HG03175 (cell line): ENCODE results near the gene MYO5B.
A peak's percentile ranks its signal among the peaks of the same experiment; 100 is the strongest.
"Not testable (repeated sequence)": the region's sequence is repeated elsewhere in the genome, so short reads cannot be mapped to it uniquely, and the experiment has no call there.

Experiments
- ATAC-seq: cut with Tn5 transposase; IDR thresholded peaks from one replicate; pipeline ENCODE4 v1.9.1; 2021; ENCODE audit warnings: mild to moderate bottlenecking, moderate library complexity; ENCODE audit not compliant: unreplicated experiment

Gene MYO5B

DNA sequence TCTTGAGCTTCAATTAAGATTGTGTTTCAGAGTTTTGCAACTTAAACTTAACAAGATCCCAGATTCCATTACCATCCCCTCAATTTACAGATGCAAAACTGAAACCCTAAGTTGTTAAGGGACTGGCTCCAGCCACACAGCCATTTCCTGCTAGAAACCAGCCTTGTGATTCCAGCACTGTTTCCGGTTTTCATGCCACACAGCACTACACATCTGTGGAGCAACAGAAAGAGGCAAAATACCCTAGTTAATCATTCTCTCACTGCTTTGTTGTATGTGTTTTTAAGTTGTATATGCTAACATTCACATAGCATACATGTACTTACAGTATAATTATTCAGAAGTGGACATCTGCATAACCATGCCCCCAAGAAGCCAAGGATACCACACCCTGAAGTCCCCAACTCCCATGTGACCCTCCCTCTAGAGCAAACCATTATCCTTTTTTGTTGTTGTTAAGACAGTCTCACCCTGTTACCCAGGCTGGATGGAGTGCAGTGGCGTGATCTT, 87.4 kb downstream of the MYO5B start:
- no peak for ATAC-seq

DNA sequence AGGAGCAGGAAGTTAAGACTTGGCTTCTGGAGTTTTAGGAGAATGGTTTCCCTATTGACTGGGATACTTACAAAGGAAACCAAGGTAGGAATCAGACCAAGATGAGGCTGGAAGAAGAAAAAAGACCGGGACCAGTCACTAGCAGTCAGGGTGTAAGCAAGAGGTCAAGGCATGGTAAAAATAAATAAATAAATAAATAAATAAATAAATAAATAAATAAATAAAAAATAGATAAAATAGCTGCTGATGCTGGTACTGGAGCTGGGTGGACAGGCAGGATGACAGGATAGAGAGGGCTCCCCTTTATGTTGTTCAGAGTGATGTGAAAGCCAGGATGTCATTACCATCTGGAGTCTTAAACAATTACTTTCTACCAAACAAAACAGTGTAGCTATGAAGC, 89.9 kb downstream of the MYO5B start:
- ATAC-seq, result no peak

GRCh38 chr18:50104421-50104820, 90.5 kb downstream of the MYO5B start:
- no peak for ATAC-seq

GRCh38 chr18:50099725-50100407, 95.1 kb downstream of the MYO5B start:
- ATAC-seq, result peak; percentile 86

DNA sequence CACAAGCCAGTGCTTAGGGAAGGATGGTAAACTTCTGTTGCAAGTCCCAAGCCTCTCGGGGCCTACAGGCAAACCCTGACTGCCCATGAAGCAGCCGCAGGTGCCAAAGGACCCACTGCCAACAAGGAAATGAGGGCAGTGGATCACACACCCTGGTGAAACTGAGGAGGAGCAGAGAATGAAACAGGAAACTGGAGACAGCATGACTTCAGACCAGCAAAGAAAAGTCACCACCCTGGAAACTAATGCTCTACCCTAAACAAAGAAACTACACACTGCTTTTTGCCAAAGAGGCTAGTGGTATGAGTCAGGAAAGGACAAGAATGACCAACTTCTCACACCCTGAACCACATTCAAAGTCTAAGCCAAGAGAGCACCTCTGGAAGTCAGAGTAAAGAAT, 97.2 kb downstream of the MYO5B start:
- no peak for ATAC-seq

GRCh38 chr18:50096766-50097435, 98.0 kb downstream of the MYO5B start:
- no peak for ATAC-seq

DNA sequence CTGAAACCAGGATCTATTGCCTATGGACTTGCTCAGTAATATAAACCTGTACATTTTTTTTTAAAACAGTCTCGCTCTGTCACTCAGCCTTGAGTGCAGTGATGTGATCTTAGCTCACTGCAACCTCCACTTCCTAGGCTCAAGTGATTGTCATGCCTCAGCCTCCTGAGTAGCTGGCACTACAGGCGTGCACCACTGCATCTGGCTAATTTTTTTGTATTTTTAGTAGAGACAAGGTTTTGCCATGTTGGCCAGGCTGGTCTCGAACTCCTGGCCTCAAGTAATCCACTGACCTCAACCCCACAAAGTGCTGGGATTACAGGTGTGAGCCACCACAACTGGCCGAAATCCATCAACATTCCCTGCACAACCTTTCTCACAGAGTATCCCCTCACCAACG, 100.2 kb downstream of the MYO5B start:
- not testable (repeated sequence) for ATAC-seq

DNA sequence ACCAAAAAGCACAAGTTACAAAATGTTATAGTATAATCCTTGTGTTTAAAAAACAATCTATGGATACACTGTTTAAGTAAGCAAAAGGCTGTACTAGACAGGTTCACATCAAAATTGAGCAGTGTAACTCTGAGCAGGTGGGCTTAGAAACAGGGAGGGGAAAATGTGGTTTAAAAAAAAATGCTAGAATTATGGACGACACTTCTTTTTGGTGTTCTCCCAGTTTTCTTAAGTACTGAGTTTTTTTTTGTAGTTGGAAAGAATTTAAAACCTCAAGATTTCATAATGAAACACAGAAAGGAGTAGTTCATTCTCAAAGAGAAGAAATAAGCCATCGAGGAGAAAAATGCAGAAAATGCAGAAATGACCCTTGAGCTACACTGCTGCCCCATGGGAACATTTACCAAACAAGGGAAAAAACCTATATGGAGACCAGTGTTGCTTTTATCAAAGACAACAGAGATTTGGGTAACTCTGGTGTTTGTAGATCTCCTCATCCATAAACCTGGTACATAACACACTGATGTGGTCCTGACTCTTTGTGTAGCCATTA, 100.7 kb downstream of the MYO5B start:
- ATAC-seq, result no peak

DNA sequence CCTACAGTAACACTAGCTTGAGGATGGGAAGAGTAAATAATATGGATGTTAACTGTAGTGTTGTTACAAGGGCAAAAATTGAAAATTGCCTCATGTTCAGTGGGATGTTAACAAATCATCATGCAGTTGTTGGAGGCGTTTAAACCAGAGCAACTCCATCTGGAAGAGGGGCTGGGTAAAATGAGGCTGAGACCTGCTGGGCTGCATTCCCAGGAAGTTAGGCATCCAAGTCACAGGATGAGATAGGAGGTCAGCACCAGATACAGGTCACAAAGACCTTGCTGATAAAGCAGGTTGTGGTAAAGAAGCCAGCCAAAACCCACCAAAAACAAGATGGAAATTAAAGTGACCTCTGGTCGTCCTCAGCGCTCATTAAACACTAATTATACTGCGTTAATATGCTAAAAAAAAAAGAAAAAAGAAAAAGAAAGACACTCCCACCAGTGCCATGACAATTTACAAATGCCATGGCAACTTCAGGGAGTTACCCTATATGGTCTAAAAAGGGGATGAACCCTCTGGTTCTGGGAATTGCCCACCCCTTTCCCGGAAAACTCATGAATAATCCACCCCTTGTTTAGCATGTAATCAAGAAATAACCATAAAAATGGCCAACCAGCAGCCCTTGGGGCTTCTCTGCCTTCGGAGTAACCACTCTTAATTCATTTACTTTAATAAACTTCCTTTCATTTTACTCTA, 101.4 kb downstream of the MYO5B start:
- no peak for ATAC-seq

DNA sequence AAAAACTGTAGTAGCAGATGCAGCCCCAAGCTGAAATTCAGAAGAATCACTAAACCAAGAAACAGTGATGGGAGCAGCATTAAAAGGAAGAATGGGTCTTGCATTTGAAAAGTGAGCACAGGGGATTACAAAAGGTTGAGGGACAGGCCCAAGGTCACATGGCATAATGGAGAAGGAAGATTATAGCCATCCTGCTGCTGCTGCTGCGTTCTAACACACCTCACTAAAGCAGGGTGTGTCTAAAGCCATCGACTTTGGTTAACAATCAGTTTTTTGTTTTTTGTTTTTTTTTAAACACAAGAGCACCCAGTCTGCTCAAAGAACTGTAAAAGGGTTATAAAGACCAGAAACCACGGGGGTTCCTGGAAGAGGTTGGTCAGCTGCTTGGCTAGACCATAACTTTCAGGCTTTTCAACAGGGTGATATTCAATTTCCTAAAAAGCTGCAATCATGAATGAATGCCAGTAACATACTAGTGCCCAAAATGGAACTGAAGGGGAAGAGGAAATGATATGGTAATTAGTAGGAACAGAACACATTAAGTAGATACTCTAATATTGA, 102.6 kb downstream of the MYO5B start:
- ATAC-seq, result no peak

GRCh38 chr18:50091509-50092244, 103.3 kb downstream of the MYO5B start:
- ATAC-seq, result no peak

DNA sequence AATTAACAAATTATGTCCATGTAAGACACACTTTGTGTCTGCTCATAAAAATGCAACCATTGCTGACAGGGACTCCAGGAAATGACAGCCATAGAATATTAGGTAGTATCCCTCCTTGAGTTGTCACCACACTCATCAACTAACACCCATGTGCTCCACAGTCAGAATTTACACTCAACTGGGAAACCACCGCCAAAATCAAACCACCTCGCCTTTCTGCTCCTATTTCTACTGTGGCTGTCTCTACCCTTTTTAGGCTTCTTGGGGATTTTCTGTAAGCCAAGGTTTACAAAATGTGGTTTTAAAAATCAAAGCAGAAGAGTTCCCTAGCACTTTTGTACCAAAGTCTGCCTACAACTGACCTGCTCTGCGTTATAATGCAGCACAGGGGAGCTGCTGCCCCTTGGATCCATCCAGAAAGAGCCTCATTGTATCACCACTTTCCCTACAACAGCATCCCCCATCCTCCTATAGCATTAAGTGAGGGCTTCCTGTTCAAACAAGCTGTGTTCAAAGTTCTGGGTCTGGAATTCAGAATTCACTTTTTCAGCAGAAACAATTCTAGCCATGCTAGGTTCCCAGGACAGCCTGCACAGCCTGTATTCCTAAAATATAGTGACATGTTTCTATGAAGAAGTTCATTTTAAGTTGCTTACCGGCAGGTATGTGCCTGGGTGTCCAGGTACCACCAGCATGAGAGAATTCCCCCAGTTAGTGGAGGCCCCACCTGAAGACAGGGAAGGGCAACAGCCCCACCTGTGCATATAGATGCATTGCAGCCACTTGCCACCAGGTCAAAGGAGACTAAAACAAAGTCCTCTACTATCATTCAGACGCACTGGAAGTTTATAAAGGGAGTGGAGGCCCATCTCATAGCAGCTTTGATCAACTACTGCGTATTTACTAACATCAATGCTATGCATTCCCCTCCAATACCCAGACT, 104.3 kb downstream of the MYO5B start:
- no peak for ATAC-seq

DNA sequence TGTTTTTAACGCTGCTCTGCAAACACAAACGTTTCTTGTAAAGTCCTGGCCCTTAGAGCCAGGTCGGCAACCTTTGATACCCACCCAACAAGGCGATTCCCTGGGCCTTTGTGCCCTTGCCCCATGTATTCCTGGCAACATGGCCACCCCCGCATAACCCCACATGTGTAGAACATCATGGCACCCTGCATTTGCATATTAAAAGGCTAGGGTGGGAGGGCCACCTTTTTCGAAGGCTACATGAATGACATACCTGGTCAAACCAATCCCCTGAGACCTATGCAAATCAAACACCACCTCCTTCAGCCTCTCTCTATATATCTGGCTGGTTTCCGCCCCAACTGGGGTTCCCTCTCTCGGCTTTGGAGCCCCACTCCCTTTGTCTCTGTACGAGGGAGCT, 105.2 kb downstream of the MYO5B start:
- ATAC-seq, result no peak

- ATAC-seq, result no peak
Observed at GRCh38 chr18:50083708-50084107, 111.2 kb downstream of the MYO5B start.

DNA sequence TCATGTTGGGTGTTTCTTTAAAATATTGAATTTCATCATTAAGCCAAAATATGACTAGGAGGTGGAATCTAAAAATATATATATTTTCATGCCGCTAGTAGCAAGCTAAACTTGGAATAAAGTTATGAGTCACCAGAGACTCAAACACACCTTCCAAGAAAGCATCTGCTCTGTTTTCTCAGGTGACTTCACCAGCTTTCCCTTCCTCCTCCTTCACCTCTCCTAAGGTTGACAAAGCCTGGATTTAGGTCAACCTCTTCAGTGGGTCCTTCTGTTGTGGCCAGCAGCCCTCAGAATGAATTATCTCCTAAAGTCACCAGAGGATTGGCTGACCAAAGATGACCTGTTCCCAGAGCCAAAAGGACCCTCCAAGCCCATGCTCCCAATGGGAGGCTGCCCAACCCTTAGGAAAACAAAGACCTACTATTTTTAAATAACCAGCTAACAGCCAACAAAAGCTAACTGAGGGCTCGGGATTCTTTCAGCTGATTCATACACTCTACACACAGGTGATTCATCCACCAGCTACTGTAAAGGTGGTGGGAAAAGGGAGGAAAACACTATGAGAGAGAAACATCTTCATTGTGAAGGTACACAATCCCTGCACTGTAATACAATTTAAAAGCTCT, 113.9 kb downstream of the MYO5B start:
- ATAC-seq, result no peak

DNA sequence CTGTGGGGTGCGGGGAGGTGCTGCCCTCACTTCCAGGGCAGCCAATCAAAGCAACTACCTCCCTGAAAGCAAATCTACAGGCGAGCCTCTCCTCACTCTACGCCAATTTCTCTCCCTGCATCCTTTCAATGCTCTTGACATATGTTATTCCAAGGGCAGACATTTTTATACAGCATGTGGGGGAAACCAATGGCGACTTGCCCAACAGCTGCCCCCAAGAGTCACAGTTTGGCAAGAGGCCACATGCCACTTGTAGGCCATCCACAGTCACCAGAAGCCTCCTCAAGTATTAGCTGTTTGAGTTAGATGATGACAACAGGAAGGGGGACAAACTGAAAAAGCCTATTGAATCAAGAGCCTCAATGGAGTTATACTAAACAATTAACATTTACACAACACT, 114.6 kb downstream of the MYO5B start:
- ATAC-seq, result no peak

GRCh38 chr18:50079571-50080295, 115.2 kb downstream of the MYO5B start:
- no peak for ATAC-seq

DNA sequence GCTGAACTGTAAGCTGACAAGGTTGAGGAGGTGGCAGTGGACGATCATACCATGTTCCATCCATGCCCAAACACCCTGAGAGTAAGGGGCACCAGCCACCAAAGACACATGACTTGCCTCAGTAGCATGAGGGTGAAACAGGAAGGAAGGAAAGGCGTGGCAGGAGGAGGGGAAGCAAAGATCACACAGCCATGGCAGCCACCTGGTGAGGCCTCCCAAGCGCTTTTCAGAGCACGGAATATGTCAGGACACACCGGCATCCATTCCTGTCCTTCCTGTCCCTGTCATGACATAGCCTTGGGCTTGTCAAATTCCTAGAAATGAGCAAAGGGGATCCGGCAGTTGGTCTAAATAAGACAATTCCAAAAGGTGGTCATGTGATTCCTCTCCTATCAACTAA, 118.7 kb downstream of the MYO5B start:
- ATAC-seq, result no peak
